ENCODE data around the gene MYO5A.

- TF ChIP-seq CTCF (IDR thresholded peaks at IDR 0.05 in 4 of 5, conservative IDR thresholded peaks at IDR 0.05 in 1 of 5) (no peak), POLR2A (IDR thresholded peaks at IDR 0.05) (no peak)
These were observed 209.8 kb downstream of the MYO5A start for GRCh38 chr15:52318729-52319500.

Measured in gastrocnemius medialis (tissue), 4 donors.